VCaP (cell line): ENCODE results near the gene TMEM184B.
"Not testable (repeated sequence)": the region's sequence is repeated elsewhere in the genome, so short reads cannot be mapped to it uniquely, and the experiment has no call there.

Experiments
- H3K27ac ChIP-seq: fragments of 450-650 bp; 2 replicates; pipeline ENCODE4 v1.5.1; 2017
- CTCF ChIP-seq: fragments of 450-650 bp; conservative IDR thresholded peaks from 2 replicates; pipeline ENCODE4 v1.5.1; 2017; ENCODE audit warnings: mild to moderate bottlenecking, moderate library complexity

TMEM184B gene

GRCh38 chr22:38244106-38244505 lies 28.7 kb downstream of the TMEM184B start:
- no peak for TF ChIP-seq CTCF
- H3K27ac ChIP-seq: no peak overlapping the region

GRCh38 chr22:38243007-38243765 lies 29.6 kb downstream of the TMEM184B start:
- TF ChIP-seq CTCF: no peak
- no peak overlapping the region for H3K27ac ChIP-seq

- no peak for TF ChIP-seq CTCF
- no peak overlapping the region for H3K27ac ChIP-seq
Measured at GRCh38 chr22:38240734-38241252, 32.0 kb downstream of the TMEM184B start.

DNA sequence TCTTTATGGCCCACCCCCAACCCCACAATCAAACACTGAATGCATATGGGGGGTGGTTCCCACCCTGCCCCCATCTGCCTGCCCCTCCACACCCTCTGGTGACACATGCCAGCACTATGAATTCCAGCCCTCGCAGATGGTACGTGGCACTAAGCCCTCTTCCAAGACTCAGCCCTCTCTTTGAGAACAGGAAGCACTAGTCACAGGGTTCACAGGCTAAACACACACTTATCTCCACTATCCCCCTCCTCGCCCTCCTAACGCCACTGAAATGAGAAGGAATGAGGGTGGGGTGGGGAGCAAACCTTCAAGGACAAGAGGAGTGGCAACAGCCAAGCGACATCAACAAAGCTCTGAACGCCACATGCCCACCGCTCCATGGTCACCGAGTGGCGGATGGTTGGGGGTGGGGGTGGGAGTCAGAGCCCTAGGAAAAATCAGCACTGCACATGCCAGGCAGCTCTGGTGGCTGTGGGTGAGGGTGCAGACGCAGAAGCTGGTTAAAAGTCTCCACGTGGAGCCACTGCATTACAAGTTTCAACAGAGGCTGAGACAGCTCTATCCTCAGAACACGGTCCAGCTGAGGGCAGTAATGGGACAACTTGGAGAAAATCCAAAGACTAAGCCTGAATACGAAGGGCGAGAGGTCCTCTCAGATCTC lies 33.6 kb downstream of the TMEM184B start:
- H3K27ac ChIP-seq: no peak overlapping the region
- TF ChIP-seq CTCF: no peak; the same call in 1 of the 2 replicates

DNA sequence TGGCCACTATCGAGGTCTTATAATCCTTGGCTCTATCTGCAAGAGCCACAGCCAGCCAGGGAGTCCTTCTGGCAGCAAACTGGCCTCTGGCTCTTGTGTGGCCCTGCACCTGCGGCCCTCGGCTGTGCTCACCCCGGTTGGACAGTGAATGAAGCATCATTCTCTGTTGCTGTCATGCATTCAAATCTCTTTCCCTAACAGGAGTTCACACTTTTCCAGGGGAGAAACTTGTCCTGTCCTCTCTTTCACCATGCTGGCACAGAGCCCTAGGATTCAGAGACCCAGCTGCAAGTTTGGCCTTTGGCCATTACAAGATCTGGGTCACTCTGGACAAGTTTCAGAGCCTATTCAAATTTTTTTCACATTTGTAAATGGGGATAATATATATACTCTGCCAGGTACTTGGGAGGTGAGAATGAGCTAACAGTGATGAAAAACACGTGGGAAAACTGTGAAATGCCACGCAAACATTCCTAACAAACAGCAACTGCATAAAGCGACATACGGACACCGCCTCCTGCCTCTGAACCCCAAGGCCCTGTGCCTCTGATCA lies 34.2 kb downstream of the TMEM184B start:
- TF ChIP-seq CTCF: no peak
- no peak overlapping the region for H3K27ac ChIP-seq

- TF ChIP-seq CTCF: no peak
- peak overlapping the region; percentile 76 for H3K27ac ChIP-seq
Measured at GRCh38 chr22:38236786-38237185, 36.0 kb downstream of the TMEM184B start.

DNA sequence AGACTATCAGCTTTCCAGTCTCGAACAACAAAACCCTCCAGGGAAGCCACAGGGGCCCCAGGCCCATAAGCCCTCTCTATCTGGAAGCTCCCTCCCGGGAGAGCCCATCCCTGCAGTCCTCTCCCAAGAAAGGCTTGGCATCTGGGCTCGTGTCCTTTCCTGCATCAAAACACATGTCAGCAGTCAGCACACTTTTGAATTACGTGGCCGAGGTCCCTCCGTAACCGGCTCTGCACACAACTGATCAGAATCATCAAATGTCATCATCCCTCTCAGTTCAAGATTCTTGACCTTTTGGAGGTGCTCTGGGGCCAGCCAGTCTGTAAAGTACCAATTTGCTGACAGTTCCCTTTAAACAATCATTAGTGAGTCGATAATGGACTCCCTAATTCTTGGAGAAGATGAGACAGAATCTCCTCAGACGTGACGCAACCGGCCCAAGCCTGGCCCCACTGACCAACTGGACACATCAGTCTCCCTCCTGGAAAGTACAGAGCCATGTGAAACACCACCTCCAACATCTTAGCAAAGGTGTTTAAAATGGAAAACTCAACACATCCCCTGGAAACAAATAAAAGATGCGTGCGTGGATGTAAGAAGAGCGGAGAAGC lies 37.5 kb downstream of the TMEM184B start:
- no peak for TF ChIP-seq CTCF
- H3K27ac ChIP-seq: peak overlapping the region; percentile 76; the same call in 1 of the 2 replicates

DNA sequence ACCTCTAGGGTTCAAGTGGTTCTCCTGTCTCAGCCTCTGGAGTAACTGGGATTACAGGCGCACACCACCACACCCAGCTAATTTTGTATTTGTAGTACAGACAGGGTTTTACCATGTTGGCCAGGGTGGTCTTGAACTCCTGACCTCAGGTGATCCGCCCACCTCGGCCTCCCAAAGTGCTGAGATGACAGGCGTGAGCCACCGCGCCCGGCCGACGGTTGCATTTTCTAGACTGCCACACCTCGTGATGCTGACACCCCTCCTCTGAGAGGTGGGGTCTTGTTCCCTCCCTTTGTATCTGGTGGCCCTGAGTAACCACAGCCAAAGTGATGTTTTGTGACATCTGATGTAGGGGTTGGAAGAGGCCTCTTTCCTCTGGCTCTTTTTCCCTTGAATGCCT lies 39.0 kb downstream of the TMEM184B start:
- H3K27ac ChIP-seq: not testable (repeated sequence)
